MM.1S (cell line): ENCODE results near the gene GARS1.

Experiments
- DNase-seq: peaks from one replicate; pipeline ENCODE4 v3.0.0-alpha.2; 2015
- H2AFZ ChIP-seq: fragments of 300-600 bp; sonication (generic); 2 replicates; pipeline ENCODE4 v1.6.0; 2016; ENCODE audit warnings: antibody characterized with exemption, low read length
- H3F3A ChIP-seq: fragments of 300-600 bp; sonication (generic); 2 replicates; pipeline ENCODE4 v1.6.1; 2016; ENCODE audit warnings: mild to moderate bottlenecking, antibody characterized with exemption, low read length, moderate library complexity, mixed read lengths; ENCODE audit not compliant: insufficient read depth
- H3K27ac ChIP-seq: fragments of 300-600 bp; sonication (generic); 2 replicates; pipeline ENCODE4 v1.5.1; 2016; ENCODE audit warnings: mild to moderate bottlenecking, low read length
- H3K27me3 ChIP-seq: fragments of 300-600 bp; sonication (generic); replicated peaks from 2 replicates; pipeline ENCODE4 v1.6.0; 2016; ENCODE audit warnings: low read length; ENCODE audit not compliant: insufficient read depth
- H3K36me3 ChIP-seq: fragments of 300-600 bp; sonication (generic); replicated peaks from 2 replicates; pipeline ENCODE4 v1.6.1; 2016; ENCODE audit warnings: mild to moderate bottlenecking, low read length, mixed read lengths; ENCODE audit not compliant: insufficient read depth
- H3K4me1 ChIP-seq: fragments of 300-600 bp; sonication (generic); 2 replicates; pipeline ENCODE4 v1.6.1; 2016; ENCODE audit warnings: low read length, mixed read lengths
- H3K4me2 ChIP-seq: fragments of 300-600 bp; sonication (generic); 2 replicates; pipeline ENCODE4 v1.6.0; 2016; ENCODE audit warnings: low read depth, low read length
- H3K4me3 ChIP-seq: fragments of 300-600 bp; sonication (generic); 2 replicates; pipeline ENCODE4 v1.5.1; 2016; ENCODE audit warnings: low read length, mixed read lengths
- H3K79me2 ChIP-seq: fragments of 300-600 bp; sonication (generic); 2 replicates; pipeline ENCODE4 v1.6.1; 2016; ENCODE audit warnings: mixed run types, low read length, mixed read lengths
- H3K9ac ChIP-seq: fragments of 300-600 bp; sonication (generic); 2 replicates; pipeline ENCODE4 v1.6.1; 2016; ENCODE audit warnings: low read length, mixed read lengths
- H3K9me2 ChIP-seq: fragments of 300-600 bp; sonication (generic); replicated peaks from 2 replicates; pipeline ENCODE4 v1.6.1; 2016; ENCODE audit warnings: mild to moderate bottlenecking, low read length, mixed read lengths; ENCODE audit not compliant: insufficient read depth
- H3K9me3 ChIP-seq: fragments of 300-600 bp; sonication (generic); replicated peaks from 2 replicates; pipeline ENCODE4 v1.6.1; 2016; ENCODE audit warnings: mild to moderate bottlenecking, low read length, mixed read lengths; ENCODE audit not compliant: insufficient read depth
- H4K20me1 ChIP-seq: fragments of 300-600 bp; sonication (generic); 2 replicates; pipeline ENCODE4 v1.6.1; 2016; ENCODE audit warnings: mild to moderate bottlenecking, low read length, moderate library complexity, mixed read lengths; ENCODE audit not compliant: insufficient read depth
- CTCF ChIP-seq: fragments of 300-600 bp; sonication (generic); IDR thresholded peaks from 2 replicates; pipeline ENCODE4 v1.5.1; 2016; ENCODE audit warnings: antibody characterized with exemption, low read length, mixed read lengths
- EZH2 ChIP-seq: fragments of 300-600 bp; sonication (generic); optimal IDR thresholded peaks from 2 replicates; pipeline ENCODE3; 2017; ENCODE audit warnings: low read depth, mild to moderate bottlenecking, antibody characterized with exemption, low read length, mixed read lengths
- EZH2phosphoT487 ChIP-seq: fragments of 300-600 bp; sonication (generic); IDR thresholded peaks from 2 replicates; pipeline ENCODE4 v1.6.1; 2018; ENCODE audit warnings: antibody characterized with exemption, low read length

GARS1 gene

GRCh38 chr7:30627026-30627425, 32.3 kb downstream of the GARS1 start:
- DNase-seq: no peak
- H3K9ac ChIP-seq: no peak overlapping the region

GRCh38 chr7:30630986-30631385, 36.3 kb downstream of the GARS1 start:
- no peaks in the 10 kb centered on the region; the same call in none of the 2 replicates for H3K36me3 ChIP-seq
- H3F3A ChIP-seq: no peaks in the 10 kb centered on the region
- DNase-seq: no peak
- no peaks in the 10 kb centered on the region for H3K9me2 ChIP-seq
- H3K27ac ChIP-seq: no peak overlapping the region
- H3K79me2 ChIP-seq: 0 out of 2 replicates have a peak, but pooled peaks cover 2% of the 10 kb centered on the region
- H3K9me3 ChIP-seq: no peaks in the 10 kb centered on the region
- H3K4me1 ChIP-seq: no peaks in the 10 kb centered on the region
- H3K9ac ChIP-seq: no peak overlapping the region
- TF ChIP-seq EZH2phosphoT487 (no peak), EZH2 (no peak), CTCF (no peak)
- H3K27me3 ChIP-seq: no peaks in the 10 kb centered on the region
- H2AFZ ChIP-seq: no peak overlapping the region
- no peak overlapping the region for H3K4me2 ChIP-seq
- no peak overlapping the region for H3K4me3 ChIP-seq
- no peaks in the 10 kb centered on the region for H4K20me1 ChIP-seq

More at GRCh38 chr7:30627026-30627425, 32.3 kb downstream of the GARS1 start:
- Histone ChIP-seq H3K4me3 (no peak overlapping the region), H3K79me2 (no peaks in the 10 kb centered on the region), H2AFZ (no peak overlapping the region), H3F3A (no peaks in the 10 kb centered on the region), H3K9me3 (no peaks in the 10 kb centered on the region), H3K4me1 (no peaks in the 10 kb centered on the region), H3K27ac (no peak overlapping the region), H3K36me3 (peaks cover 13% of the 10 kb centered on the region), H4K20me1 (no peaks in the 10 kb centered on the region), H3K4me2 (no peak overlapping the region), H3K27me3 (no peaks in the 10 kb centered on the region), H3K9me2 (no peaks in the 10 kb centered on the region)
- TF ChIP-seq CTCF (no peak), EZH2phosphoT487 (no peak), EZH2 (no peak)

- Histone ChIP-seq H2AFZ (no peak overlapping the region), H3K9me3 (no peaks in the 10 kb centered on the region), H3K27me3 (no peaks in the 10 kb centered on the region), H3K27ac (no peak overlapping the region), H3F3A (no peaks in the 10 kb centered on the region), H3K36me3 (no peaks in the 10 kb centered on the region; the same call in none of the 2 replicates), H3K4me3 (no peak overlapping the region), H3K9ac (no peak overlapping the region), H4K20me1 (no peaks in the 10 kb centered on the region), H3K4me2 (no peak overlapping the region), H3K9me2 (no peaks in the 10 kb centered on the region), H3K79me2 (0 out of 2 replicates have a peak, but pooled peaks cover 4% of the 10 kb centered on the region), H3K4me1 (no peaks in the 10 kb centered on the region)
- DNase-seq: no peak
- TF ChIP-seq CTCF: no peak
Observed at GRCh38 chr7:30633223-30633622, 38.5 kb downstream of the GARS1 start.
